Muscle of leg (tissue), 11 donors: ENCODE data around the gene MTUS2. TPM values are rescaled to one million over a fixed set of nuclear protein-coding genes. Genes with fewer than 3 reads are reported as not detected.

Source experiments
- DNase-seq: peaks from one replicate; pipeline ENCODE4 v3.0.0; 2013
- H3K27ac ChIP-seq: one replicate; pipeline ENCODE4 v1.5.1; 2013; ENCODE audit warnings: mild to moderate bottlenecking, low read length, control low read depth
- H3K27me3 ChIP-seq: one replicate; pipeline ENCODE4 v1.6.1; 2013; ENCODE audit warnings: low read length; ENCODE audit not compliant: control insufficient read depth, insufficient read depth
- H3K36me3 ChIP-seq: one replicate; pipeline ENCODE4 v1.6.1; 2013; ENCODE audit warnings: low read length; ENCODE audit not compliant: control insufficient read depth, insufficient read depth
- H3K4me1 ChIP-seq: one replicate; pipeline ENCODE4 v1.6.1; 2013; ENCODE audit warnings: low read length; ENCODE audit not compliant: control insufficient read depth, insufficient read depth
- H3K4me3 ChIP-seq: one replicate; pipeline ENCODE4 v1.5.1; 2013; ENCODE audit warnings: low read length, control low read depth
- H3K9me3 ChIP-seq: replicated peaks from 2 replicates; pipeline ENCODE4 v1.6.1; 2013; ENCODE audit warnings: low read depth, low read length; ENCODE audit not compliant: control insufficient read depth
- WGBS: methylation state at CpG from one replicate; pipeline ENCODE4 v1.1.5; 2013; ENCODE audit warnings: missing lambda C conversion rate; ENCODE audit not compliant: insufficient coverage; 5-methylcytosine and 5-hydroxymethylcytosine counted together
- polyA plus RNA-seq, 8 donors: library from polyadenylated mRNA; unstranded; fragments of 120-200 nt; gene quantifications; one replicate each; pipeline versions ENCODE4 v1.2.1 to v1.2.3, GENCODE V29; 2013; ENCODE audit warnings: inconsistent platforms in 1 of 8, low replicate concordance in 1 of 8; ENCODE audit not compliant: insufficient read length in 8 of 8, insufficient read depth in 1 of 8
- total RNA-seq: library from RNA; stranded (reverse); fragments of 120-200 nt; gene quantifications from one replicate; pipeline ENCODE4 v1.2.4, GENCODE V29; 2013

The MTUS2 gene
- total and polyA plus RNA-seq, 9 donors: 11.3 to 29.5 (median 21.7) TPM

- Histone ChIP-seq H3K9me3 (no peaks in the 10 kb centered on the region), H3K36me3 (no peaks in the 10 kb centered on the region), H3K4me3 (no peak overlapping the region), H3K27me3 (no peaks in the 10 kb centered on the region), H3K4me1 (no peaks in the 10 kb centered on the region), H3K27ac (no peak overlapping the region)
- DNase-seq: no peak
- no CpG with 5 or more reads among the region's 1 CpG for WGBS
Observed at GRCh38 chr13:29137016-29137415, 316.9 kb downstream of the MTUS2 start.

- no CpG with 5 or more reads among the region's 1 CpG for WGBS
- H3K36me3 ChIP-seq: no peaks in the 10 kb centered on the region
- H3K27me3 ChIP-seq: no peaks in the 10 kb centered on the region
- no peaks in the 10 kb centered on the region for H3K4me1 ChIP-seq
- no peaks in the 10 kb centered on the region for H3K9me3 ChIP-seq
- H3K4me3 ChIP-seq: no peak overlapping the region
- no peak overlapping the region for H3K27ac ChIP-seq
- no peak for DNase-seq
Observed at GRCh38 chr13:29137995-29138394, 317.9 kb downstream of the MTUS2 start.

- no peak overlapping the region for H3K4me3 ChIP-seq
- no peaks in the 10 kb centered on the region for H3K27me3 ChIP-seq
- H3K36me3 ChIP-seq: no peaks in the 10 kb centered on the region
- WGBS: 28% methylated on average over 3 of the region's 4 CpGs
- no peaks in the 10 kb centered on the region for H3K4me1 ChIP-seq
- no peak overlapping the region for H3K27ac ChIP-seq
- H3K9me3 ChIP-seq: no peaks in the 10 kb centered on the region
- peak; percentile 11 for DNase-seq
Observed at GRCh38 chr13:29140277-29140676, 320.1 kb downstream of the MTUS2 start.

- Histone ChIP-seq H3K27me3 (no peaks in the 10 kb centered on the region), H3K36me3 (no peaks in the 10 kb centered on the region), H3K4me3 (no peak overlapping the region), H3K9me3 (no peaks in the 10 kb centered on the region), H3K27ac (no peak overlapping the region), H3K4me1 (no peaks in the 10 kb centered on the region)
- no CpG with 5 or more reads among the region's 1 CpG for WGBS
- DNase-seq: peak; percentile 36
Observed at GRCh38 chr13:29143847-29144246, 323.7 kb downstream of the MTUS2 start.

GRCh38 chr13:29154390-29154789 is 334.3 kb downstream of the MTUS2 start:
- no peaks in the 10 kb centered on the region for H3K4me1 ChIP-seq
- H3K36me3 ChIP-seq: no peaks in the 10 kb centered on the region
- H3K27ac ChIP-seq: no peak overlapping the region
- H3K9me3 ChIP-seq: peaks cover 3% of the 10 kb centered on the region
- 83% methylated on average over 1 of the region's 2 CpGs for WGBS
- H3K4me3 ChIP-seq: no peak overlapping the region
- no peak for DNase-seq
- H3K27me3 ChIP-seq: no peaks in the 10 kb centered on the region

- no peak for DNase-seq
- no peak overlapping the region for H3K27ac ChIP-seq
- WGBS: 83% methylated on average over 1 of the region's 1 CpG
- H3K4me1 ChIP-seq: no peaks in the 10 kb centered on the region
- H3K27me3 ChIP-seq: no peaks in the 10 kb centered on the region
- no peak overlapping the region for H3K4me3 ChIP-seq
- no peaks in the 10 kb centered on the region for H3K36me3 ChIP-seq
- H3K9me3 ChIP-seq: peaks cover 3% of the 10 kb centered on the region
Observed at GRCh38 chr13:29156136-29156535, 336.0 kb downstream of the MTUS2 start.

- H3K4me1 ChIP-seq: no peaks in the 10 kb centered on the region
- WGBS: 74% methylated on average over 4 of the region's 5 CpGs
- H3K27me3 ChIP-seq: no peaks in the 10 kb centered on the region
- no peaks in the 10 kb centered on the region for H3K36me3 ChIP-seq
- no peak for DNase-seq
- no peak overlapping the region for H3K4me3 ChIP-seq
- H3K27ac ChIP-seq: no peak overlapping the region
- no peaks in the 10 kb centered on the region for H3K9me3 ChIP-seq
Observed at GRCh38 chr13:29159871-29160270, 339.7 kb downstream of the MTUS2 start.

- H3K4me3 ChIP-seq: no peak overlapping the region
- no peak overlapping the region for H3K27ac ChIP-seq
- no peak for DNase-seq
- H3K9me3 ChIP-seq: no peaks in the 10 kb centered on the region
- H3K4me1 ChIP-seq: no peaks in the 10 kb centered on the region
- WGBS: no CpG with 5 or more reads among the region's 3 CpGs
- no peaks in the 10 kb centered on the region for H3K27me3 ChIP-seq
- H3K36me3 ChIP-seq: no peaks in the 10 kb centered on the region
Observed at GRCh38 chr13:29160862-29161261, 340.7 kb downstream of the MTUS2 start.

- no peak for DNase-seq
- Histone ChIP-seq H3K4me1 (no peaks in the 10 kb centered on the region), H3K27ac (no peak overlapping the region), H3K27me3 (no peaks in the 10 kb centered on the region), H3K9me3 (no peaks in the 10 kb centered on the region), H3K36me3 (no peaks in the 10 kb centered on the region), H3K4me3 (no peak overlapping the region)
- WGBS: 52% methylated on average over 6 of the region's 6 CpGs
Observed at GRCh38 chr13:29161676-29162075, 341.5 kb downstream of the MTUS2 start.

GRCh38 chr13:29162638-29163235 is 342.6 kb downstream of the MTUS2 start:
- no peaks in the 10 kb centered on the region for H3K9me3 ChIP-seq
- no peaks in the 10 kb centered on the region for H3K4me1 ChIP-seq
- H3K27ac ChIP-seq: no peak overlapping the region
- no peak overlapping the region for H3K4me3 ChIP-seq
- WGBS: 70% methylated on average over 5 of the region's 6 CpGs
- no peaks in the 10 kb centered on the region for H3K27me3 ChIP-seq
- no peaks in the 10 kb centered on the region for H3K36me3 ChIP-seq
- no peak for DNase-seq

GRCh38 chr13:29164116-29164515 is 344.0 kb downstream of the MTUS2 start:
- WGBS: 95% methylated on average over 4 of the region's 7 CpGs
- Histone ChIP-seq H3K27me3 (no peaks in the 10 kb centered on the region), H3K9me3 (no peaks in the 10 kb centered on the region), H3K27ac (no peak overlapping the region), H3K36me3 (no peaks in the 10 kb centered on the region), H3K4me1 (no peaks in the 10 kb centered on the region), H3K4me3 (no peak overlapping the region)
- no peak for DNase-seq
